Measurements from ENCODE around the gene LPP.

DNA sequence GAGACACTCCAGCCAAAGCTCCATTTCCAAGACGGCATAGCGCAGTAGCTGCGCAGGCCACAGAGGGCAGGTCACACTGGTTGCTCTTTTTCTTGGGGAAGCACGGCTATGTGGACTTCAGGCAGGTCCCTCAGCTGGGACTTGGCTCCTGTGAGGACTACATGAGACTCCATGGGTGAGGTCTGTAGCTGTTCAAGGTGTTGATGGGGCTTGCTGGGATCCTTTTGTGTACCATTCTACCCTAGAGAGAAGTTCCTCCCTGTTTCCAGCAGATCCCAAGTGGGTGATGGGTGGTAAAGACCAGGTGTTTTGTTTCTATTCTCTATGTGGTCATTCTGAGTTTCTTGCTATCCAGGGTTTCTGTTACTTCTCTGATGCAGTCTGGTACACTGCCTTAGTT, 183.3 kb downstream of the LPP start:
- no peak for TF ChIP-seq POLR2A (IDR thresholded peaks at IDR 0.05)
- TF ChIP-seq, protein P1, sequence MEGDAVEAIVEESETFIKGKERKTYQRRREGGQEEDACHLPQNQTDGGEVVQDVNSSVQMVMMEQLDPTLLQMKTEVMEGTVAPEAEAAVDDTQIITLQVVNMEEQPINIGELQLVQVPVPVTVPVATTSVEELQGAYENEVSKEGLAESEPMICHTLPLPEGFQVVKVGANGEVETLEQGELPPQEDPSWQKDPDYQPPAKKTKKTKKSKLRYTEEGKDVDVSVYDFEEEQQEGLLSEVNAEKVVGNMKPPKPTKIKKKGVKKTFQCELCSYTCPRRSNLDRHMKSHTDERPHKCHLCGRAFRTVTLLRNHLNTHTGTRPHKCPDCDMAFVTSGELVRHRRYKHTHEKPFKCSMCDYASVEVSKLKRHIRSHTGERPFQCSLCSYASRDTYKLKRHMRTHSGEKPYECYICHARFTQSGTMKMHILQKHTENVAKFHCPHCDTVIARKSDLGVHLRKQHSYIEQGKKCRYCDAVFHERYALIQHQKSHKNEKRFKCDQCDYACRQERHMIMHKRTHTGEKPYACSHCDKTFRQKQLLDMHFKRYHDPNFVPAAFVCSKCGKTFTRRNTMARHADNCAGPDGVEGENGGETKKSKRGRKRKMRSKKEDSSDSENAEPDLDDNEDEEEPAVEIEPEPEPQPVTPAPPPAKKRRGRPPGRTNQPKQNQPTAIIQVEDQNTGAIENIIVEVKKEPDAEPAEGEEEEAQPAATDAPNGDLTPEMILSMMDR (IDR thresholded peaks at IDR 0.05 in 4 of 5, conservative IDR thresholded peaks at IDR 0.05 in 1 of 5): no peak

Measured in gastrocnemius medialis (tissue), 4 donors.